GM21717 (cell line): ENCODE results near the gene PPP2R1B.

Source experiments
- ATAC-seq: cut with Tn5 transposase; IDR thresholded peaks from one replicate; pipeline ENCODE4 v1.9.1; 2021; ENCODE audit warnings: mild to moderate bottlenecking, moderate library complexity; ENCODE audit not compliant: unreplicated experiment

Gene PPP2R1B

DNA sequence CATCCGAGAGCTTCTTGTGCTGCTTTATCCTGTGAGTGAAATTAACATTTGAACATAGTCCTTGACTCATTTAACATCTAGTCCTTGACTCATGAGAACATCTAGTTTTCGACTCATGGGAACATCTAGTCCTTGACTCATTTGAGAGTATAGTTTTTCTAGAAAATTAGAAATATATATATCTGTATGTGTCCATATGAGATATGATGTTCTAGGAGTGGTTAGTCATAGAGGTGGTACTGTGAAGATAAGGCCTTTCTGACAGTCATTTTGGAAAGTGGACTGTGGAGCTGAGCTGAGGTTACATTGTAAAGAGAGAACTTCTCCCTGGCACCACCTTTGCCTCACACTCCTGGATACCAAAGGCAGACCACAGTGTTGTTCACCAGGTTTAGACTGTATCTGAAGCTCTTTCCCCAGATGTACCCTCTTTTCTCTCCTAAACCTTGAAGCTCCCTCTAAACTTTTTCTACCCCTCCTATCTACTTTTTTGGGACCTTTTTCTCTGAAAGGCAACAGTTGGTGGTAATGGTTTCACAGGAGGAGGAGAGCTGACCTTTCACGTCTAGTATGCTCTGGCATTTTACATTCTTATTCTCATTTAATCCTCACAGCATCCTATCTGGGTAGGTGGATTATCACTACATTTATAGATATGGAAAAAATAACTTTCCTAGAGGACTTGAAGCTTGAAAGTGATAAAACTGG is 67.2 kb downstream of the PPP2R1B start:
- no peak for ATAC-seq

DNA sequence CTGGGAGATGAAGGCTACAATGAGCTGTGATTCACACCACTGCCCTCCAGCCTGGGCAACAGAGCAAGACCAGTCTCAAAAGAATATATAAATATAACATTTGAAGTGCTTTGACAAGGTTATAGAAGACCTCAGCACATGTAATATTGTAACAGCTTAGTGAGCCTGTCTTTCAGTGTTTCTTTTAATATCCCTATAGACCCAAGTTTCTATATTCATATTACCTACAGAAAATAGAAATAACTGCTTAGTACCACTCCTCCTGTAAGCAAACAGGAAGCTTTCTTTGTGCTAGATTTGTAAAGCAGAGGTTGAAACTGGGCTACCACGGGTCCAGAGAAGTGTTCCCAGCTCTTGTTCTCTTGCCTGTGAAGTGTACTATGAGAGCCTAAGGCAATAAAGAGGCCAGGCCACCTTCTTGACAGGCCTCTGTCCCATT is 68.2 kb downstream of the PPP2R1B start:
- ATAC-seq: no peak

DNA sequence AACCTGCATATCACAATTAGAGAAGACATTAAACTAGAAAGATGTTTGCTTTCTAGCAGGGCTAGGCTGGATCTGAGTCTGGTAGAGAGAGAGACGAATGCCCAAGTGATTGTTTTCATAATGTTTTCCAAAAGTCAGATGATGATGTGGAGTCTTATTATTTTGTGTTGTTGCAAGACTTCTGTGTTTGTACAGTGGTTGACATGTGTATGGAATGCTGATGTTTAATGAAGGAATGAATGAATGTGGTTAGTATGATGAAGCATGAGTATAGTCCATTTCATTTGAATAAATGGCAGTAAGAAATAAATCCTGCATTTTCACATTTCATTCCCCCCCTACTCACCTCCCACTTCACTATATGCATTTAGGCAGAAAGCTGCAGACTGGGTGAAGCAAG is 69.6 kb downstream of the PPP2R1B start:
- ATAC-seq: no peak

DNA sequence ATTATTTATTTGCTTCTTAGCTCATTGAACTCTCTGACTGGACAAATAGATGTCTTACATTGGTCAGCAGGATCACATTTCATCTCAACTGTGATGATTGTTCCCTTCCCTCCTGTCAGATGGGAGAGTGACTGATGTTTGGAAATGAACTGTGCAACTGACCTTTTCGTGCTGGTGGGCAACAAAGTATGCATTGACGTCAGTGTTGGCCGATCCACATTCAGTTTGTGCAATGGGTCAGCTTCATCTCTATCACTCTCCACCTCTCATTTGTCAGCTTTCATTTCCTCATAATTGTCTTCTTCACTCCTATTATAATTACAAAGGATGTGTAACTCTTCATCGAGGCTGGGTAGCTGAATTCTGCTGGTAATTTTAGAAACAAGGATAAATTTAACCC is 71.3 kb downstream of the PPP2R1B start:
- no peak for ATAC-seq

DNA sequence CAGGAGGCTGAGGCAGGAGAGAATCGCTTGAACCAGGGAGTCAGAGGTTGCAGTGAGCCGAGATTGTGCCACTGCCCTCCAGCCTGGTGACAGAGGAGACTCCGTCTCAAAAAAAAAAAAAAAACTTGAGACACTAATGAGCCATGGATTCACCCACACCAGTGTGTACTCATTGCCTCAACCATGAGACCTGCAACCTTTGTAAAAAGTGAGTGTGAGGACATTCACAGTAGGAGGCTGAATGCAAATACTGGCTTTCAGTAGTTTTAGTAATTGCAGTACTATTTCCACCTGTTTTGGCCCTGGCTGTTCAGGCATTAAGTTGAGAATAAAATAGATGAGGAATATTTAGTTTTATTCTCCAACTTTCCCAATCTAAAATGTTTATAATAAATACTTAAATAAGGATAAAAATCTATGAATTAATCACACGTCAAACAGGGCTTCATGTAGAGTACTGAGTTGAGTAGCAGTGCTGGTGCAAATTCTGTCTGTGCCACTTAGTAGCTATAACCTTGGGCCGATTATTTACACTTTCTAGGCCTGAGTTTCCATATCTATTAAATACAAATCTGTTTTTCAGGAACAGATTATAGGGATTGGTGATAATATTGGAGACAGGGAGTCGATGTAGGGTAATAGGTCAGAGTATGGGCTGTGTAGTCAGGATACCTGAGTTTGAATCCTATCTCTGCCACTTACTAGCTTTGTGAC is 72.8 kb downstream of the PPP2R1B start:
- no peak for ATAC-seq

DNA sequence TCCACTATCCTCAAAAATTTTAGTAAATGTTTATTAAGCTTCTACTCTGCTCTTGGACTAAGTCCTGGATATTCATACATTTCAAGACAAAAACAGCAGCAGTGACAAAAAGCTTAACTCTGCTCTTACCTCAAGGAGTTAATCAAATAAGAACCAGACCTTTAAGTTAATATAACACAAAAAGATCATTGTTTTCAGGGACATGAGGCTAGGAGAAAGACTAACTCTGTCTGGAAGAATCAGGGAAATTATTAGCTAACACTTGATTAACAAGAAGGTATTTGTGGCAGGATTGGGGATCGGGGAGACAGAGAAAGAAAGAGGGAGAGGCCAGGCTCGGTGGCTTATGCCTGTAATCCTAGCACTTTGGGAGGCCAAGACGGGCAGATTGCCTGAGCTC is 74.4 kb downstream of the PPP2R1B start:
- ATAC-seq: no peak

DNA sequence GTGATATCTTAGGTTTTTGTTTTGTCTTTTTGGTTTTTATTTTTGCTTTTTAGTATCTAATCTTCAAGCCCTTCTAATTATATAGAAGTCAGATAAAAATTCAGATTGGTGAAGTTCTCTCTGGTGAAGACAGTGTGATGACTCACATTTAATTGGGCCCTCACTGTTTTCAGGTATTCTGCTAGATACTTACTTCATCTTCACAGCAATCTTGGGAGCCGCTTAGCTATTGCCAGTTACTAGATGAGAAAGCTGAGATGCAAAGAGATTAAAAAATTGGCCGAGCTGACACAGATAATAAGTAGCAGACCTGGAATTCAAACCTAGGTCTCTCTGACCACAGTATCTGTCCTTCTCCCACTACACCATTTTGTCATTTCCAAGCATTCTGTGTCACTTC is 75.0 kb downstream of the PPP2R1B start:
- ATAC-seq: no peak

DNA sequence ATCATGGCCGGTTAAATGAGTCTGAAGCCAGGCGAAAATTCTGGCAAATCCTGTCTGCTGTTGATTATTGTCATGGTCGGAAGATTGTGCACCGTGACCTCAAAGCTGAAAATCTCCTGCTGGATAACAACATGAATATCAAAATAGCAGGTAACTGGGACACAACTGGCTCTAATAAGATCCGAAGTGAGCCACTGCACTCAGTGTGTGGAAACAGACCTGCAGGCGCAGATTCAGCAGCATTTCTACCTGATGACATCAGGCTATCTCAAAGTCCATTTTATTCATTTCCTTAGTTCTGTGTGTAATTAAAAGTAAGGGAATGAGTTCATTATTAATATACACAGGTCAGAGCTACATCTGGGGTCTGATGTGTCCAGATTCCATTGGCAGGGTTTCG is 78.2 kb downstream of the PPP2R1B start:
- no peak for ATAC-seq

DNA sequence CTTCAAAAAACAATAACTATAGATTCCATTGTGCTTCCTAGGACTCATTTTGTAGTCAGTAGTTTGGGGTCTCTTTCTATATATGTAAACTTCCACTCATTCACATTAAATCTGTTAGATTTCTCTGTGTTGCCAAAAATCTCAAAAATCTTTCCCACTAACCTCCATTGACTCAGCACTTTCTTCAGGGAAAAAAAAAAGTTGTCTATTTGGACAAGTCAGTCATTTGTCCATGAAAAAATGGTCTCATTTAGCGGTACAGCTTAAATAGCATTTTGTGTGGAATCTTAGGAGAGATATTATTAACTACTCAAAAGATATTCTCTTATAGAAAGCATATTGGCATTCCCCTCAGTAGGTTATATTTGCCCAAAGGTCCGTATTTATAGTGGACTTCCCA is 81.9 kb downstream of the PPP2R1B start:
- ATAC-seq: no peak

DNA sequence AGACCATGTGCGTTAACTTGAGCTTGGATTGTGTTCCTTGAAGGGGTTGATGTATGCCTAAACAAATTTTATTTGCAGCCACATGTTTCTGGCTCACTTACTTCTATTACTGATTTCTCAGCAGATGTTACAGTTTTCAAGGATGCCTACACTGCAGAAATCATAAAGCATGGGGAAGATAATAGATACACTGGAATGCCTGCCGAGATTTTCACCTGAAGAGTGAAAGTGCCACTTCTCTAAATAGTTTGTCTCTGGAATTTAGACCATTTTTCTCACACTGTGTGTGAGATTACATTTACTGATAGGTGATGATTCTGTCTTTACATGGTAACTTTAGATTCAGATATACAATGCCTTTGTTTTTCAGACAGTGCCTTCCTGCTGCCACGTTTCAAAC is 82.4 kb downstream of the PPP2R1B start:
- no peak for ATAC-seq

DNA sequence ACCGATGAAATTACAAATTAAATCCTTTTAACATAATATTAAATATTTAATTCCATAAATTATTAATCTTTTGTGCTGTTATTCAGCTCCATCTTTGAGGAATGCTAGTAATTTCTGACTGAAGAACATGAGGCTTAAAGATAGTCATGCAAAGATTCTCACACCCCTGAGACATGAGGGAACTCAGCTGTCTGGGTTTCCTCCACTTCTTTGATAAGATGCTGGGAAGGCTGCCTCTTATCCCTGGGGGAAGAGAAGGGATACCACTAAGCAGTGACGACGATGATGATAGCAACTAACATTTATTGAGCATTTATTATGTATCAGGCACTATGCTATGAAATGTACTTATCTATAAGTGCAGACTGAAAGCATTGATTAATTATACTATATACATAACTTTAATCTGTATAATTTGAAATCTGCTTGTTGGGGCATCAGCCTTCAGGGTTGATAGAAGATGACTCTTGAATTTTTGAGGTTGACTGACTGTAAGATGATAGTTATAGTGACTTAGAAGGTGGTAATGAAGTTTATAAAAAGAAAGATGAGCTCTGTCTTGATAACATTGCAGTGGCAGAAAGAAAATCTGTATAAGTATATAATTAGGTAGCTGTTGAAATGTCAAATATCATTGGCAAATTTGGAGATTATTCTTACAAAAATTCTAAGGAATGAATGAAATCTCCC is 85.6 kb downstream of the PPP2R1B start:
- ATAC-seq: no peak
